Transverse colon (tissue), 3 donors: Measurements from ENCODE around the gene SMURF2.

Source experiments
- POLR2A ChIP-seq: fragments of 450-650 bp; IDR thresholded peaks from one replicate; pipeline ENCODE4 v1.6.1; 2016; ENCODE audit warnings: antibody characterized with exemption, mild to moderate bottlenecking, moderate library complexity
- TF ChIP-seq, protein P1 (sequence below), 5 experiments: fragments of 200-600 bp in 3 of 5; fragments of 450-650 bp in 2 of 5; sonication (generic) in 3 of 5; IDR thresholded peaks; 1 replicate in 2 of 5; 2 replicates in 3 of 5; pipeline ENCODE4 v1.5.1; 2016 to 2017; ENCODE audit warnings: antibody characterized with exemption in 5 of 5, inconsistent platforms in 3 of 5, mild to moderate bottlenecking in 2 of 5, moderate library complexity in 1 of 5

DNA sequence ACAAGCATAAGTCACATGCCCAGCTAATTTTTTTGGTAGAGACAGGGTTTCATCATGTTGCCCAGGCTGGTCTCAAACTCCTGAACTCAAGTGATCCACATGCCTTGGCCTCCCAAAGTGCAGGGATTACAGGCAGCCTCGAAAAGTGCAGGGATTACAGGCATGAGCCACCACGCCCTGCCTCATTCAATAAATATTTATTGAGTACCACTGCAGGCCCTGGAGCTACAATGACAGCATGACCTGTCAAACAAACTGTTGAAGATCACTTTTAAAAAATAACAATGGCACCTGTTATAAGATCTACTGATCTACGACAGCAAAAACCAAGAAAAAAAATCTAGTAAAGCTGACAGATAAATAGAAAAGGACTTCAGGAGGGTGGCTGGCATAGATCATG, 79.1 kb downstream of the SMURF2 start:
- TF ChIP-seq, protein P1, sequence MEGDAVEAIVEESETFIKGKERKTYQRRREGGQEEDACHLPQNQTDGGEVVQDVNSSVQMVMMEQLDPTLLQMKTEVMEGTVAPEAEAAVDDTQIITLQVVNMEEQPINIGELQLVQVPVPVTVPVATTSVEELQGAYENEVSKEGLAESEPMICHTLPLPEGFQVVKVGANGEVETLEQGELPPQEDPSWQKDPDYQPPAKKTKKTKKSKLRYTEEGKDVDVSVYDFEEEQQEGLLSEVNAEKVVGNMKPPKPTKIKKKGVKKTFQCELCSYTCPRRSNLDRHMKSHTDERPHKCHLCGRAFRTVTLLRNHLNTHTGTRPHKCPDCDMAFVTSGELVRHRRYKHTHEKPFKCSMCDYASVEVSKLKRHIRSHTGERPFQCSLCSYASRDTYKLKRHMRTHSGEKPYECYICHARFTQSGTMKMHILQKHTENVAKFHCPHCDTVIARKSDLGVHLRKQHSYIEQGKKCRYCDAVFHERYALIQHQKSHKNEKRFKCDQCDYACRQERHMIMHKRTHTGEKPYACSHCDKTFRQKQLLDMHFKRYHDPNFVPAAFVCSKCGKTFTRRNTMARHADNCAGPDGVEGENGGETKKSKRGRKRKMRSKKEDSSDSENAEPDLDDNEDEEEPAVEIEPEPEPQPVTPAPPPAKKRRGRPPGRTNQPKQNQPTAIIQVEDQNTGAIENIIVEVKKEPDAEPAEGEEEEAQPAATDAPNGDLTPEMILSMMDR (IDR thresholded peaks at IDR 0.05) = no peak
- TF ChIP-seq POLR2A = no peak
